Measurements from ENCODE around the gene OAS1.

- no peak for TF ChIP-seq CTCF (conservative IDR thresholded peaks at IDR 0.05 in 1 of 2, IDR thresholded peaks at IDR 0.05 in 1 of 2; ENCODE audit: extremely low read depth in 1 of 2, insufficient read depth in 1 of 2, low read depth in 1 of 2, low read length in 2 of 2)
- TF ChIP-seq EZH2 (IDR thresholded peaks at IDR 0.05; ENCODE audit: borderline replicate concordance, low read length) = no peak
These were observed 58.9 kb downstream of the OAS1 start for GRCh38 chr12:112965643-112966042.
